ENCODE results near the gene ATP6V1G1. TPM values are rescaled to one million over a fixed set of nuclear protein-coding genes. Genes with fewer than 3 reads are reported as not detected.

Gene ATP6V1G1
- total RNA-seq, 4 donors from 2014 or later, result 132 to 159 (median 149) TPM

- no peak for TF ChIP-seq CTCF (IDR thresholded peaks at IDR 0.05; ENCODE audit: low read depth)
Observed at GRCh38 chr9:114608525-114608796, 20.9 kb downstream of the ATP6V1G1 start.

GRCh38 chr9:114611516-114612271, 24.1 kb downstream of the ATP6V1G1 start:
- no peak for TF ChIP-seq CTCF (IDR thresholded peaks at IDR 0.05; ENCODE audit: low read depth)

- TF ChIP-seq CTCF (IDR thresholded peaks at IDR 0.05; ENCODE audit: low read depth), result no peak
Observed at GRCh38 chr9:114612272-114612923, 24.8 kb downstream of the ATP6V1G1 start.

GRCh38 chr9:114613087-114613486, 25.5 kb downstream of the ATP6V1G1 start:
- TF ChIP-seq CTCF (IDR thresholded peaks at IDR 0.05; ENCODE audit: low read depth), result no peak

- TF ChIP-seq CTCF (IDR thresholded peaks at IDR 0.05; ENCODE audit: low read depth), result no peak
Observed at GRCh38 chr9:114613919-114614318, 26.4 kb downstream of the ATP6V1G1 start.

- TF ChIP-seq CTCF (IDR thresholded peaks at IDR 0.05; ENCODE audit: low read depth), result no peak
Observed at GRCh38 chr9:114614373-114614772, 26.8 kb downstream of the ATP6V1G1 start.

GRCh38 chr9:114616684-114617520, 29.3 kb downstream of the ATP6V1G1 start:
- no peak for TF ChIP-seq CTCF (IDR thresholded peaks at IDR 0.05; ENCODE audit: low read depth)

All from subcutaneous adipose tissue (tissue), 4 donors.